HG03460 (cell line): ENCODE data around the gene NR2F1-AS1.

Source experiments
- ATAC-seq: cut with Tn5 transposase; IDR thresholded peaks from one replicate; pipeline ENCODE4 v1.9.1; 2021; ENCODE audit not compliant: unreplicated experiment

NR2F1-AS1 gene

GRCh38 chr5:93591323-93591945, 10.4 kb upstream of the NR2F1-AS1 start:
- ATAC-seq, result no peak

- ATAC-seq, result no peak
Observed at GRCh38 chr5:93590493-93590892, 9.5 kb upstream of the NR2F1-AS1 start.

GRCh38 chr5:93589829-93590215, 8.8 kb upstream of the NR2F1-AS1 start:
- no peak for ATAC-seq

- ATAC-seq, result no peak
Observed at GRCh38 chr5:93589152-93589828, 8.3 kb upstream of the NR2F1-AS1 start.

- ATAC-seq, result no peak
Observed at GRCh38 chr5:93588352-93589151, 7.5 kb upstream of the NR2F1-AS1 start.

- ATAC-seq, result no peak
Observed at GRCh38 chr5:93587597-93588351, 6.8 kb upstream of the NR2F1-AS1 start.

- no peak for ATAC-seq
Observed at GRCh38 chr5:93586736-93587596, 5.9 kb upstream of the NR2F1-AS1 start.

- ATAC-seq, result no peak
Observed at GRCh38 chr5:93585767-93586385, 4.9 kb upstream of the NR2F1-AS1 start.

- no peak for ATAC-seq
Observed at GRCh38 chr5:93585041-93585766, 4.2 kb upstream of the NR2F1-AS1 start.

GRCh38 chr5:93584596-93585040, 3.6 kb upstream of the NR2F1-AS1 start:
- ATAC-seq, result no peak

- ATAC-seq, result no peak
Observed at GRCh38 chr5:93583768-93584595, 3.0 kb upstream of the NR2F1-AS1 start.

GRCh38 chr5:93583439-93583767, 2.4 kb upstream of the NR2F1-AS1 start:
- no peak for ATAC-seq

GRCh38 chr5:93582677-93583438, 1.8 kb upstream of the NR2F1-AS1 start, which contains the start of gene NR2F1:
Gene NR2F1, plus strand, starts transcription at chr5:93583222. Its CDS starts 1,802 bp downstream, at chr5:93585024.
- no peak for ATAC-seq

GRCh38 chr5:93582167-93582462, 1.1 kb upstream of the NR2F1-AS1 start:
- ATAC-seq, result no peak

GRCh38 chr5:93580063-93580926, 724 bp downstream of the NR2F1-AS1 start:
- no peak for ATAC-seq

GRCh38 chr5:93579692-93580062, 1.3 kb downstream of the NR2F1-AS1 start:
- no peak for ATAC-seq
